Memory B cell (primary cell): ENCODE measurements around the gene STEAP3.

ENCODE experiments used
- ATAC-seq: fragments of 150-1000 bp; cut with Tn5 transposase; 2 replicates; pipeline ENCODE4 v1.10.0; 2021; ENCODE audit warnings: low read depth, mild to moderate bottlenecking, moderate library complexity
- DNase-seq, 2 donors: peaks; one replicate each; pipeline ENCODE4 v3.0.0; 2022; ENCODE audit warnings: low spot score in 2 of 2
- H3K27ac Mint-ChIP-seq: one replicate; pipeline ENCODE4 v1.8.0; 2022; ENCODE audit warnings: mild to moderate bottlenecking, moderate library complexity, mixed read lengths
- H3K27me3 Mint-ChIP-seq: one replicate; pipeline ENCODE4 v1.8.0; 2022; ENCODE audit warnings: mixed read lengths
- H3K36me3 Mint-ChIP-seq: one replicate; pipeline ENCODE4 v1.8.0; 2022; ENCODE audit warnings: mild to moderate bottlenecking, mixed read lengths
- H3K4me1 Mint-ChIP-seq: one replicate; pipeline ENCODE4 v1.8.0; 2022; ENCODE audit warnings: mixed read lengths
- H3K4me3 Mint-ChIP-seq: one replicate; pipeline ENCODE4 v1.8.0; 2022; ENCODE audit warnings: mild to moderate bottlenecking, moderate library complexity, mixed read lengths
- H3K9me3 Mint-ChIP-seq: one replicate; pipeline ENCODE4 v1.8.0; 2022; ENCODE audit warnings: mixed read lengths

STEAP3 gene

GRCh38 chr2:119252186-119253113, 28.8 kb downstream of the STEAP3 start:
- no peaks in the 10 kb centered on the region for H3K9me3 Mint-ChIP-seq
- H3K36me3 Mint-ChIP-seq, result peaks cover 3% of the 10 kb centered on the region
- no peaks in the 10 kb centered on the region for H3K4me1 Mint-ChIP-seq
- no peak for DNase-seq
- H3K27ac Mint-ChIP-seq, result no peak overlapping the region
- ATAC-seq, result no peak
- H3K27me3 Mint-ChIP-seq, result no peaks in the 10 kb centered on the region
- no peak overlapping the region for H3K4me3 Mint-ChIP-seq

GRCh38 chr2:119253114-119253702, 29.6 kb downstream of the STEAP3 start:
- Mint-ChIP-seq H3K36me3 (peaks cover 2% of the 10 kb centered on the region), H3K27me3 (no peaks in the 10 kb centered on the region), H3K27ac (no peak overlapping the region), H3K4me1 (no peaks in the 10 kb centered on the region), H3K4me3 (no peak overlapping the region), H3K9me3 (no peaks in the 10 kb centered on the region)
- ATAC-seq (no peak), DNase-seq (no peak)

DNA sequence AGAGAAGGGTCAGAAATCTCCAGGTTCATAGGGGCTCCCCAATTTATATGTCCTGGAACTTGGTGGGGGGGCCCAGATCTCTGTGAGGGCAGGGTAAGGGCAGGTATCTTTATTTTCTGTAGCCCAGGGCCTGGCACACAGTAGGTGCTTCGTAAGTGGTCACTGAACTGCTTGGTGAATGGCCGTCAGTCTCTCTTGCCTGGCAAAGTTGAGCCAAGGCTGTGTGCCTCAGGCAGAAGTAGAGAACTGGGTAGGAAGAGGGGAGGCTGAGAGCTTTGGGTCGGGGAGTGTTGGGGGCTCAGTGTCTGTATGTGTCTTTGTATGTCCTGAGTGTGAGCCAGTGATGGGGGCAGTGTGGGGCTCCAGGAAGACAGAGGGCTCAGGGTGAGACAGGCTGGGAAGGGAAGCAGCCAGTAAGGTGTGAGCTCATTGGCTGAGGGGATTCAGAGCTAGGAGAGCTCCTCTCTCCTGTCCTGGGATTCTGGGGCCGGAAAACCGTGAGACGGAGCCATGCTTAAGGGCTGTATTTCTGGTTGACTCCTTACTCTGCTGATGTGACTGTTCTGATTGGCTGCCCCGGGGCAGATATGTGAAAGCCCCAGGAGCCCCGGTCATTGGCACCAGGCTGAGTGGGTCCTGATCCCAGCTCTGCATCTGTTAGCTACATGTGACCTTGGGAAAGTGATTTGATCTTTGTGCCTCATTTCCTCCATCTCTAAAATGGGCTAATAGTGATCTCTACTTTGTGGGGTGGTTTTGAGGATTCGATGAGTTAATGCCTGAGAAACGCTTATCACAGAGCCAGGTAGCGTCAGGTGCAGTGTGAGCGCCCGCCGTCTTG, 30.3 kb downstream of the STEAP3 start:
- no peaks in the 10 kb centered on the region for H3K27me3 Mint-ChIP-seq
- no peak for ATAC-seq

GRCh38 chr2:119254601-119255080, 31.0 kb downstream of the STEAP3 start:
- no peak overlapping the region for H3K4me3 Mint-ChIP-seq
- H3K4me1 Mint-ChIP-seq, result no peaks in the 10 kb centered on the region
- ATAC-seq (no peak), DNase-seq (no peak)
- no peaks in the 10 kb centered on the region for H3K9me3 Mint-ChIP-seq
- no peaks in the 10 kb centered on the region for H3K27me3 Mint-ChIP-seq
- no peaks in the 10 kb centered on the region for H3K36me3 Mint-ChIP-seq
- no peak overlapping the region for H3K27ac Mint-ChIP-seq

More for the DNA sequence above, 30.3 kb downstream of the STEAP3 start:
- H3K4me3 Mint-ChIP-seq, result no peak overlapping the region
- no peaks in the 10 kb centered on the region for H3K4me1 Mint-ChIP-seq
- no peak for DNase-seq
- no peaks in the 10 kb centered on the region for H3K9me3 Mint-ChIP-seq
- H3K27ac Mint-ChIP-seq, result no peak overlapping the region
- no peaks in the 10 kb centered on the region for H3K36me3 Mint-ChIP-seq

- Mint-ChIP-seq H3K9me3 (no peaks in the 10 kb centered on the region), H3K4me1 (no peaks in the 10 kb centered on the region), H3K27me3 (no peaks in the 10 kb centered on the region), H3K4me3 (no peak overlapping the region), H3K27ac (no peak overlapping the region), H3K36me3 (no peaks in the 10 kb centered on the region)
- ATAC-seq, result no peak
- DNase-seq, result no peak
Measured at GRCh38 chr2:119255760-119256581, 32.3 kb downstream of the STEAP3 start.

DNA sequence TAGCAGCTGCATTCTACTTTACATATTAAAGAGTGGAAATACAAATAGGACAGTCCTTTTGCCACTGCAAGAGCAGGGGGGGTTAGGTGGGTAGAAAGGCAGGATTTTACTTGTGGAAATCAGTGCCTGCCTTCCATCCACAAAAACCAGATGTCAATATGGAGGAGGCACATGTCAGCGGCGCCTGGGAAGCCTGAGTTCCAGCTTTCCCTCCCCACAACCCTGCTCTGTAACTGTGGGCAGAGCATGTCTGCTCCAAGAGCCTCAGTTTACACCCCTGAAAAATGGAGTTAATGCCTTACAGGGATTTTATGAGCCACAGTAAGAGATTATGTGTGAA, 32.9 kb downstream of the STEAP3 start:
- Mint-ChIP-seq H3K27ac (no peak overlapping the region), H3K27me3 (no peaks in the 10 kb centered on the region), H3K4me3 (no peak overlapping the region), H3K4me1 (no peaks in the 10 kb centered on the region), H3K36me3 (no peaks in the 10 kb centered on the region), H3K9me3 (no peaks in the 10 kb centered on the region)
- ATAC-seq, result no peak
- no peak for DNase-seq

- Mint-ChIP-seq H3K27ac (no peak overlapping the region), H3K9me3 (no peaks in the 10 kb centered on the region), H3K4me1 (no peaks in the 10 kb centered on the region), H3K27me3 (no peaks in the 10 kb centered on the region), H3K36me3 (no peaks in the 10 kb centered on the region), H3K4me3 (no peak overlapping the region)
- DNase-seq (no peak), ATAC-seq (no peak)
Measured at GRCh38 chr2:119257198-119257597, 33.6 kb downstream of the STEAP3 start.

GRCh38 chr2:119259296-119259860, 35.7 kb downstream of the STEAP3 start:
- Mint-ChIP-seq H3K4me3 (no peak overlapping the region), H3K4me1 (no peaks in the 10 kb centered on the region), H3K27ac (no peak overlapping the region), H3K27me3 (no peaks in the 10 kb centered on the region), H3K9me3 (no peaks in the 10 kb centered on the region), H3K36me3 (peaks cover 2% of the 10 kb centered on the region)
- DNase-seq, result no peak
- no peak for ATAC-seq

DNA sequence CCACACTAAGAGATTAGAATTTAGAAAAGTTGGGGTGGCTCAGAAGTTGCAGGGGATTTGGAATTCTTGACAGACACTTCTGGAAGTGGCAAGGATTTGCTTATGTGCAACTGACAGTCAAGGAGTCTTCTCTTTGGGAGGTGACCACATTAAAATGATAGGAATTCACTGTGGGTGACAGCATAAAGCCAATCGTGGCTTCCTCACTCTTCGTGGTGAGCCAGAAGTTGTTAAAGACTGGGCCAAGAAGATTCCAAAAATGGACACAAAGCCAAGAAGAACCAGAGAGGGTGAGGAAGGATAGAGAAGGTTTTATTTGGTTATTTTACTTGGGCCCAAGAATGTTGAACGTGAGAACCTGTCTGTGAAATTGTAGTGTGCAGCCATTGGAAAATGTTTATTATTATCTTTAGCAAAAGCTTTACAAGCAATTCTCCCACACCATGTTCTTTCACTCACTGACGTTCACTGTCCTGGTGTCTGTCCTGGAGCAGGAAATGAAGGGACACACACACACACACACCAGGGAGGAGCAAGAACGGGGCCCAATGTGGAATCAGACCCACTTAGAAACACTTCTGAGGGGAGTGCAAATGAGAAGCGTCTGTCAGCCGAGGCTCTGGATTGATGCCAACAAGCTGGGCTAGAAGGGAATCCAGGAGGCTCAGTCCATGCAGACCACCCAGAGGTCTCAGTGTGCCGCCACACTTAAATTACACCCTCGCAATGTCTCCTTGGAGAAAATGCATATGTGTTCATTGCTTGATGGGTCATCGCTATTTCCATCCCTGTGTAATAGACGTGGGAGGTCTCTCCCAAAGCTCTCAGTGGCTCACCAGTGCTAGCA, 37.2 kb downstream of the STEAP3 start:
- DNase-seq, result no peak
- no peak overlapping the region for H3K4me3 Mint-ChIP-seq
- H3K36me3 Mint-ChIP-seq, result peaks cover 2% of the 10 kb centered on the region
- H3K27me3 Mint-ChIP-seq, result no peaks in the 10 kb centered on the region
- H3K4me1 Mint-ChIP-seq, result no peaks in the 10 kb centered on the region
- no peak overlapping the region for H3K27ac Mint-ChIP-seq
- no peaks in the 10 kb centered on the region for H3K9me3 Mint-ChIP-seq
- ATAC-seq, result no peak

GRCh38 chr2:119261493-119262225, 38.0 kb downstream of the STEAP3 start:
- DNase-seq, result no peak

GRCh38 chr2:119263025-119263424, 39.4 kb downstream of the STEAP3 start:
- Mint-ChIP-seq H3K4me1 (no peaks in the 10 kb centered on the region), H3K27me3 (peaks cover 2% of the 10 kb centered on the region), H3K27ac (no peak overlapping the region), H3K9me3 (no peaks in the 10 kb centered on the region), H3K36me3 (peaks cover 2% of the 10 kb centered on the region), H3K4me3 (no peak overlapping the region)
- DNase-seq (no peak), ATAC-seq (no peak)

More at GRCh38 chr2:119261493-119262225, 38.0 kb downstream of the STEAP3 start:
- no peak overlapping the region for H3K27ac Mint-ChIP-seq
- no peaks in the 10 kb centered on the region for H3K27me3 Mint-ChIP-seq
- H3K9me3 Mint-ChIP-seq, result no peaks in the 10 kb centered on the region
- no peak for ATAC-seq
- peaks cover 2% of the 10 kb centered on the region for H3K36me3 Mint-ChIP-seq
- H3K4me3 Mint-ChIP-seq, result no peak overlapping the region
- H3K4me1 Mint-ChIP-seq, result no peaks in the 10 kb centered on the region

DNA sequence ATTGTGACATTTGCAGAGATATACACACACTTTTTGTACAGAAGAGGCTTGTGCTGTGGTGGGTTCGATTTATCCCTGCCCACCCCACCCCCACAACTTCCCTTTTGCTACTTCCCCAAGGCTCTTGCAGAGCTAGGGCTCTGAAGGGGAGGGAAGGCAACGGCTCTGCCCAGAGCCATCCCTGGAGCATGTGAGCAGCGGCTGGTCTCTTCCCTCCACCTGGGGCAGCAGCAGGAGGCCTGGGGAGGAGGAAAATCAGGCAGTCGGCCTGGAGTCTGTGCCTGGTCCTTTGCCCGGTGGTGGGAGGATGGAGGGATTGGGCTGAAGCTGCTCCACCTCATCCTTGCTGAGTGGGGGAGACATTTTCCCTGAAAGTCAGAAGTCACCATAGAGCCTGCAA, 40.0 kb downstream of the STEAP3 start:
- DNase-seq (no peak), ATAC-seq (no peak)
- Mint-ChIP-seq H3K9me3 (peaks cover under 1% of the 10 kb centered on the region), H3K36me3 (peaks cover 2% of the 10 kb centered on the region), H3K4me1 (no peaks in the 10 kb centered on the region), H3K27ac (no peak overlapping the region), H3K4me3 (no peak overlapping the region), H3K27me3 (peaks cover 2% of the 10 kb centered on the region)
